SK-N-SH (cell line): ENCODE measurements around the gene MAST4. TPM values are rescaled to one million over a fixed set of nuclear protein-coding genes. Genes with fewer than 3 reads are reported as not detected.

ENCODE experiments used
- CTCF ChIA-PET: fragments of 300-600, 350-600 bp; formaldehyde crosslinking; extraction: SDS; loops from one replicate; lab custom pipeline; 2021; lab: Yijun Ruan, JAX
- POLR2A ChIA-PET: fragments of 350-600 bp; sonication (Branson Sonifier 250); formaldehyde crosslinking; extraction: SDS; loops from one replicate; lab custom pipeline; 2020; ENCODE audit warnings: antibody characterized with exemption, inconsistent platforms; lab: Yijun Ruan, JAX
- DNase-seq: peaks from one replicate; pipeline ENCODE4 v3.0.0; 2012
- H2AFZ ChIP-seq: fragments of 200-600 bp; sonication (generic); 2 replicates; pipeline ENCODE4 v1.8.1; 2016; ENCODE audit warnings: antibody characterized with exemption, mild to moderate bottlenecking, low read depth
- H3F3A ChIP-seq: fragments of 200-600 bp; sonication (generic); replicated peaks from 2 replicates; pipeline ENCODE3; 2016; ENCODE audit warnings: antibody characterized with exemption, mild to moderate bottlenecking; ENCODE audit not compliant: insufficient read depth
- H3K27ac ChIP-seq, 2 experiments: fragments of 200-500 bp in 1 of 2; fragments of 200-600 bp in 1 of 2; sonication (Bioruptor generic) in 1 of 2; sonication (generic), shearing (Covaris generic) in 1 of 2; 2 replicates each; pipeline versions ENCODE4 v1.5.1 to v1.6.1; 2014 to 2016; ENCODE audit warnings: low read depth in 2 of 2, inconsistent platforms in 1 of 2, low read length in 1 of 2, mild to moderate bottlenecking in 1 of 2, mixed read lengths in 1 of 2
- H3K27me3 ChIP-seq: fragments of 200-600 bp; sonication (generic), shearing (Covaris generic); 2 replicates; pipeline ENCODE4 v1.6.1; 2016; ENCODE audit warnings: mixed run types; ENCODE audit not compliant: insufficient read depth
- H3K36me3 ChIP-seq, 2 experiments: fragments of 200-500 bp in 1 of 2; fragments of 200-600 bp in 1 of 2; sonication (Bioruptor generic) in 1 of 2; sonication (generic) in 1 of 2; replicated peaks in 1 of 2; 2 replicates each; pipeline versions ENCODE3 to v1.5.1; 2014 to 2016; ENCODE audit warnings: low read length in 1 of 2, mild to moderate bottlenecking in 1 of 2; ENCODE audit not compliant: insufficient read depth in 2 of 2, control insufficient read depth in 1 of 2
- H3K4me1 ChIP-seq, 2 experiments: fragments of 200-500 bp in 1 of 2; fragments of 200-600 bp in 1 of 2; sonication (Bioruptor generic) in 1 of 2; sonication (generic), shearing (Covaris generic) in 1 of 2; 2 replicates each; pipeline versions ENCODE4 v1.5.1 to v1.6.1; 2014 to 2016; ENCODE audit warnings: low read depth in 1 of 2, low read length in 1 of 2, mixed run types in 1 of 2; ENCODE audit not compliant: insufficient read depth in 2 of 2, control insufficient read depth in 1 of 2
- H3K4me2 ChIP-seq: fragments of 200-600 bp; sonication (generic), shearing (Covaris generic); 2 replicates; pipeline ENCODE4 v1.6.1; 2017; ENCODE audit warnings: mixed run types
- H3K4me3 ChIP-seq, 2 experiments: fragments of 200-500 bp in 1 of 2; fragments of 200-600 bp in 1 of 2; sonication (Bioruptor generic) in 1 of 2; sonication (generic), shearing (Covaris generic) in 1 of 2; 2 replicates each; pipeline versions ENCODE4 v1.5.1 to v1.8.1; 2014 to 2016; ENCODE audit warnings: low read depth in 2 of 2, inconsistent platforms in 1 of 2, low read length in 1 of 2, mild to moderate bottlenecking in 1 of 2, mixed read lengths in 1 of 2, moderate library complexity in 1 of 2
- H3K79me2 ChIP-seq: fragments of 200-600 bp; sonication (generic); 2 replicates; pipeline ENCODE4 v1.8.1; 2017; ENCODE audit warnings: mild to moderate bottlenecking; ENCODE audit not compliant: insufficient read depth
- H3K9ac ChIP-seq: fragments of 200-600 bp; sonication (generic); 2 replicates; pipeline ENCODE4 v1.6.1; 2017; ENCODE audit warnings: mixed run types
- H3K9me2 ChIP-seq: fragments of 200-600 bp; sonication (generic); 2 replicates; pipeline ENCODE4 v1.6.1; 2017; ENCODE audit warnings: mixed run types
- H3K9me3 ChIP-seq: fragments of 200-600 bp; sonication (generic); 2 replicates; pipeline ENCODE4 v1.6.1; 2017; ENCODE audit warnings: mixed run types, mild to moderate bottlenecking, moderate library complexity
- H4K20me1 ChIP-seq: fragments of 200-600 bp; sonication (generic); 2 replicates; pipeline ENCODE4 v1.6.1; 2017; ENCODE audit warnings: mild to moderate bottlenecking, mixed run types; ENCODE audit not compliant: insufficient read depth
- ELF1 ChIP-seq: IDR thresholded peaks from 2 replicates; pipeline ENCODE4 v1.4.0; 2012
- FOSL2 ChIP-seq: IDR thresholded peaks from 2 replicates; pipeline ENCODE4 v1.4.0; 2012; ENCODE audit warnings: low read depth, mild to moderate bottlenecking, moderate library complexity, borderline replicate concordance
- IRF3 ChIP-seq: fragments of 150-350 bp; IDR thresholded peaks from 2 replicates; pipeline ENCODE4 v1.6.1; 2016; ENCODE audit warnings: mild to moderate bottlenecking, low read depth, low read length
- USF1 ChIP-seq: IDR thresholded peaks from 2 replicates; pipeline ENCODE4 v1.4.0; 2012; ENCODE audit warnings: low read depth, borderline replicate concordance
- YY1 ChIP-seq: IDR thresholded peaks from 2 replicates; pipeline ENCODE4 v1.4.0; 2012; ENCODE audit warnings: low read depth, mild to moderate bottlenecking
- WGBS: methylation state at CpG from one replicate; pipeline ENCODE4 v1.1.6; 2017; ENCODE audit warnings: low lambda C conversion rate; 5-methylcytosine and 5-hydroxymethylcytosine counted together
- polyA plus RNA-seq, 3 experiments: library from polyadenylated mRNA; depleted of rRNA; stranded (reverse); fragments of >200 nt; gene quantifications; 2 replicates each; pipeline ENCODE4 v1.2.3, GENCODE V29; 2012
- TF ChIP-seq, protein P1 (sequence below): IDR thresholded peaks from 2 replicates; pipeline ENCODE4 v1.4.0; 2012; ENCODE audit warnings: low read depth, borderline replicate concordance
- TF ChIP-seq, protein P2 (sequence below): IDR thresholded peaks from 2 replicates; pipeline ENCODE4 v1.4.0; 2012; ENCODE audit warnings: low read depth

Gene MAST4
- polyA plus RNA-seq, 1 of the 3 experiments (the other 2 are of a cell fraction) = 2.2 TPM

GRCh38 chr5:66867618-66868322 is 271.6 kb downstream of the MAST4 start:
- no peaks in the 10 kb centered on the region for H3K9me3 ChIP-seq
- no peaks in the 10 kb centered on the region for H3K9me2 ChIP-seq
- H3K4me1 ChIP-seq = peaks cover 0 to 2% of the 10 kb centered on the region in 2 experiments; a peak in 1 of 4 replicates
- WGBS = 57% methylated on average over 1 of the region's 1 CpG
- no peak overlapping the region for H3K4me3 ChIP-seq
- no peaks in the 10 kb centered on the region for H3F3A ChIP-seq
- TF ChIP-seq USF1 = no peak
- no peak for TF ChIP-seq IRF3
- TF ChIP-seq, protein P1, sequence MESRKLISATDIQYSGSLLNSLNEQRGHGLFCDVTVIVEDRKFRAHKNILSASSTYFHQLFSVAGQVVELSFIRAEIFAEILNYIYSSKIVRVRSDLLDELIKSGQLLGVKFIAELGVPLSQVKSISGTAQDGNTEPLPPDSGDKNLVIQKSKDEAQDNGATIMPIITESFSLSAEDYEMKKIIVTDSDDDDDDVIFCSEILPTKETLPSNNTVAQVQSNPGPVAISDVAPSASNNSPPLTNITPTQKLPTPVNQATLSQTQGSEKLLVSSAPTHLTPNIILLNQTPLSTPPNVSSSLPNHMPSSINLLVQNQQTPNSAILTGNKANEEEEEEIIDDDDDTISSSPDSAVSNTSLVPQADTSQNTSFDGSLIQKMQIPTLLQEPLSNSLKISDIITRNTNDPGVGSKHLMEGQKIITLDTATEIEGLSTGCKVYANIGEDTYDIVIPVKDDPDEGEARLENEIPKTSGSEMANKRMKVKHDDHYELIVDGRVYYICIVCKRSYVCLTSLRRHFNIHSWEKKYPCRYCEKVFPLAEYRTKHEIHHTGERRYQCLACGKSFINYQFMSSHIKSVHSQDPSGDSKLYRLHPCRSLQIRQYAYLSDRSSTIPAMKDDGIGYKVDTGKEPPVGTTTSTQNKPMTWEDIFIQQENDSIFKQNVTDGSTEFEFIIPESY = no peak
- no peak for TF ChIP-seq ELF1
- TF ChIP-seq FOSL2 = no peak
- TF ChIP-seq YY1 = no peak
- no peaks in the 10 kb centered on the region for H4K20me1 ChIP-seq
- H3K27ac ChIP-seq = no peak overlapping the region
- ChIA-PET CTCF (interaction anchor here (1.0 to 1.2 kb wide), 2 partner anchors 53 to 562 kb away, joined by 3 to 4 read pairs; no protein-coding TSS in a partner anchor), POLR2A (no interaction called here)
- H3K4me2 ChIP-seq = no peak overlapping the region
- DNase-seq = no peak
- H3K9ac ChIP-seq = no peak overlapping the region
- H3K27me3 ChIP-seq = no peaks in the 10 kb centered on the region; the same call in 1 of the 2 replicates
- no peaks in the 10 kb centered on the region for H3K79me2 ChIP-seq
- H2AFZ ChIP-seq = no peak overlapping the region
- H3K36me3 ChIP-seq = no peaks in the 10 kb centered on the region

GRCh38 chr5:66869347-66869746 is 273.2 kb downstream of the MAST4 start:
- Histone ChIP-seq H3K27ac (no peak overlapping the region), H3K9me3 (no peaks in the 10 kb centered on the region), H3K79me2 (no peaks in the 10 kb centered on the region), H3K4me1 (no peaks in the 10 kb centered on the region), H2AFZ (no peak overlapping the region), H3K9me2 (no peaks in the 10 kb centered on the region)
- ChIA-PET CTCF (interaction anchor here (1.1 to 1.3 kb wide), 2 partner anchors 10 to 54 kb away, joined by 3 read pairs; no protein-coding TSS in a partner anchor), POLR2A (no interaction called here)
- no peak for DNase-seq
- TF ChIP-seq, protein P2, sequence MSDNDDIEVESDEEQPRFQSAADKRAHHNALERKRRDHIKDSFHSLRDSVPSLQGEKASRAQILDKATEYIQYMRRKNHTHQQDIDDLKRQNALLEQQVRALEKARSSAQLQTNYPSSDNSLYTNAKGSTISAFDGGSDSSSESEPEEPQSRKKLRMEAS = no peak
- TF ChIP-seq, all 33 proteins: peak for 0
- Histone ChIP-seq H3K27me3 (no peaks in the 10 kb centered on the region; the same call in 1 of the 2 replicates), H3K4me2 (no peak overlapping the region), H3F3A (no peaks in the 10 kb centered on the region), H3K4me3 (no peak overlapping the region), H3K36me3 (no peaks in the 10 kb centered on the region), H4K20me1 (no peaks in the 10 kb centered on the region), H3K9ac (no peak overlapping the region)
- 80% methylated on average over 6 of the region's 6 CpGs for WGBS
